CD4-positive, CD25-positive, alpha-beta regulatory T cell (primary cell): Measurements from ENCODE around the gene EHD1. TPM values are rescaled to one million over a fixed set of nuclear protein-coding genes. Genes with fewer than 3 reads are reported as not detected.

Experiments used
- ATAC-seq, 2 donors: fragments of 150-1000 bp; cut with Tn5 transposase; one replicate each; pipeline ENCODE4 v1.10.0; 2021; ENCODE audit warnings: low read depth in 2 of 2, moderate number of reproducible peaks in 2 of 2, moderate library complexity in 1 of 2
- DNase-seq, 3 donors: peaks; one replicate each; pipeline versions ENCODE4 v3.0.0 to v3.0.0-alpha.2; 2012 to 2022; ENCODE audit warnings: mixed read lengths in 1 of 3
- H3K27ac ChIP-seq: one replicate; pipeline ENCODE4 v1.7.0; 2013; ENCODE audit warnings: mild to moderate bottlenecking, low read length; ENCODE audit not compliant: insufficient read depth, poor library complexity, severe bottlenecking
- H3K27me3 ChIP-seq: one replicate; pipeline ENCODE4 v1.7.0; 2013; ENCODE audit warnings: low read length; ENCODE audit not compliant: control insufficient read depth, insufficient read depth
- H3K36me3 ChIP-seq: one replicate; pipeline ENCODE4 v1.7.0; 2013; ENCODE audit warnings: mild to moderate bottlenecking, low read length, moderate library complexity; ENCODE audit not compliant: control insufficient read depth, insufficient read depth
- H3K4me1 ChIP-seq: 2 replicates; pipeline ENCODE4 v1.7.0; 2013; ENCODE audit warnings: mild to moderate bottlenecking, low read length; ENCODE audit not compliant: insufficient read depth, control insufficient read depth, poor library complexity, severe bottlenecking
- H3K4me3 ChIP-seq: one replicate; pipeline ENCODE4 v1.7.0; 2013; ENCODE audit warnings: low read depth, mild to moderate bottlenecking, low read length, moderate library complexity
- H3K9me3 ChIP-seq, 2 experiments: 1 replicate in 1 of 2; 2 replicates in 1 of 2; pipeline ENCODE4 v1.7.0; 2013; ENCODE audit warnings: low read length in 2 of 2, mild to moderate bottlenecking in 1 of 2, moderate library complexity in 1 of 2; ENCODE audit not compliant: control insufficient read depth in 2 of 2
- H3K27ac Mint-ChIP-seq, 3 donors: one replicate each; pipeline ENCODE4 v1.8.0; 2020 to 2022; ENCODE audit warnings: mild to moderate bottlenecking in 3 of 3, mixed read lengths in 3 of 3, moderate library complexity in 2 of 3
- H3K27me3 Mint-ChIP-seq: one replicate; pipeline ENCODE4 v1.8.0; 2022; ENCODE audit warnings: mild to moderate bottlenecking, mixed read lengths
- H3K36me3 Mint-ChIP-seq: one replicate; pipeline ENCODE4 v1.8.0; 2020; ENCODE audit warnings: mixed read lengths
- H3K4me1 Mint-ChIP-seq, 4 donors: one replicate each; pipeline ENCODE4 v1.8.0; 2020 to 2022; ENCODE audit warnings: mixed read lengths in 4 of 4, mild to moderate bottlenecking in 1 of 4
- H3K4me3 Mint-ChIP-seq, 4 donors: one replicate each; pipeline ENCODE4 v1.8.0; 2020 to 2022; ENCODE audit warnings: mild to moderate bottlenecking in 4 of 4, mixed read lengths in 4 of 4, moderate library complexity in 3 of 4
- H3K9me3 Mint-ChIP-seq, 7 donors: one replicate each; pipeline ENCODE4 v1.8.0; 2020 to 2022; ENCODE audit warnings: mixed read lengths in 7 of 7, mild to moderate bottlenecking in 3 of 7, moderate library complexity in 2 of 7
- polyA plus RNA-seq, 4 donors: library from polyadenylated mRNA; unstranded; fragments of 300-500 nt; fragmentation: Illumina TruSeq; gene quantifications; one replicate each; pipeline ENCODE4 v1.2.3, GENCODE V29; 2021
- total RNA-seq: library from RNA; stranded (reverse); gene quantifications from one replicate; pipeline ENCODE4 v1.2.3, GENCODE V29; 2022

Gene EHD1
- total and polyA plus RNA-seq, 5 donors from 2014 or later: 180 to 223 (median 184) TPM

GRCh38 chr11:64835616-64836447 lies 42.6 kb downstream of the EHD1 start:
- Histone ChIP-seq H3K4me1 (peaks cover 4% of the 10 kb centered on the region), H3K27me3 (no peaks in the 10 kb centered on the region), H3K9me3 (no peaks in the 10 kb centered on the region), H3K36me3 (no peaks in the 10 kb centered on the region), H3K27ac (no peak overlapping the region), H3K4me3 (no peak overlapping the region)
- peaks cover under 1% of the 10 kb centered on the region for H3K27me3 Mint-ChIP-seq
- ATAC-seq: no peak
- peaks cover 4% of the 10 kb centered on the region for H3K36me3 Mint-ChIP-seq
- no peaks in the 10 kb centered on the region for H3K4me1 Mint-ChIP-seq
- DNase-seq: no peak
- no peaks in the 10 kb centered on the region for H3K9me3 Mint-ChIP-seq
- no peak overlapping the region for H3K27ac Mint-ChIP-seq
- H3K4me3 Mint-ChIP-seq: no peak overlapping the region

- no peaks in the 10 kb centered on the region for H3K27me3 Mint-ChIP-seq
- H3K36me3 Mint-ChIP-seq: peaks cover 4% of the 10 kb centered on the region
- ATAC-seq (no peak), DNase-seq (no peak)
- no peak overlapping the region for H3K4me3 Mint-ChIP-seq
- H3K27me3 ChIP-seq: no peaks in the 10 kb centered on the region
- no peaks in the 10 kb centered on the region for H3K36me3 ChIP-seq
- H3K9me3 ChIP-seq: no peaks in the 10 kb centered on the region
- H3K27ac ChIP-seq: no peak overlapping the region
- H3K27ac Mint-ChIP-seq: no peak overlapping the region
- no peaks in the 10 kb centered on the region for H3K4me1 Mint-ChIP-seq
- peaks cover 4% of the 10 kb centered on the region for H3K4me1 ChIP-seq
- no peaks in the 10 kb centered on the region for H3K9me3 Mint-ChIP-seq
- no peak overlapping the region for H3K4me3 ChIP-seq
These were observed 43.5 kb downstream of the EHD1 start for GRCh38 chr11:64834723-64835615.

DNA sequence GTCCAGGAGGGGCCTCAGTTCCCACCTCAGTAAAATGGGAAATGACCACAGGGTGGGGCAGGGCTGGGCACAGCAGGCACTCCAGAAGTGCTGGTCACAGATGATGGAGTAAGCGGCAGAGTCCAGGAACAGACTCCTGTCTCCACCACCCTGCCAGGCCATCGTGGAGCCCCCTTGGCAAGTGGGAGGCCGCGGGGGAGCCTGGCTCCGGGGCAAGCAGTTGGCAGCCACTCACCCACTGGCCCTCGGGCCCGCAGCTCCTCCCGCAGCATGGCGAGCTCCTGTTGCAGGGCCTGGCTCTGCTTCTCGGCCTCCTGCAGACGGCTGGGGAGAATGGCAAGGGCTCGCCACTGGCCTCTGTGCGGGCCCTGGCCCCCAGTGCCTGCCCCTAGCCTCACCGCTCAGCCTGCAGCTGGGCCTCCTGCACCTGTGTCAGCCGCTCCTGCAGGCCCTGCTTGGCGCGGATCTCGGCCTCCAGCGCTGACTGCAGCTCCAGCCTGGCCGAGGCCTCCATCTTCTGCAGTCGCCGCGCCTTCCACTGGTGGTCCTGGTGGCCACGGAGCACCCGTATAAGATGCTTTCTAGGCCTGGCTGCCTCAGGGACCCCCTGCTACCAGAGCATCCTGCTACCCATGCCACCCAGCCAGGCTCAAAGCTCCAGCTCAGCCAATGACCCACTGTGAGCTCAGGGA lies 44.2 kb downstream of the EHD1 start:
- Mint-ChIP-seq H3K4me1 (no peaks in the 10 kb centered on the region), H3K4me3 (no peak overlapping the region), H3K9me3 (no peaks in the 10 kb centered on the region), H3K36me3 (no peaks in the 10 kb centered on the region), H3K27me3 (no peaks in the 10 kb centered on the region), H3K27ac (no peak overlapping the region)
- H3K9me3 ChIP-seq: no peaks in the 10 kb centered on the region
- H3K27ac ChIP-seq: no peak overlapping the region
- DNase-seq: no peak
- H3K4me3 ChIP-seq: no peak overlapping the region
- no peaks in the 10 kb centered on the region for H3K27me3 ChIP-seq
- peaks cover 4% of the 10 kb centered on the region for H3K4me1 ChIP-seq
- ATAC-seq: no peak
- no peaks in the 10 kb centered on the region for H3K36me3 ChIP-seq

- H3K4me3 ChIP-seq: no peak overlapping the region
- no peaks in the 10 kb centered on the region for H3K9me3 ChIP-seq
- Mint-ChIP-seq H3K27ac (no peak overlapping the region), H3K27me3 (no peaks in the 10 kb centered on the region), H3K4me1 (no peaks in the 10 kb centered on the region), H3K9me3 (no peaks in the 10 kb centered on the region), H3K4me3 (no peak overlapping the region), H3K36me3 (no peaks in the 10 kb centered on the region)
- no peak for DNase-seq
- ATAC-seq: no peak
- no peaks in the 10 kb centered on the region for H3K36me3 ChIP-seq
- no peak overlapping the region for H3K27ac ChIP-seq
- H3K4me1 ChIP-seq: peaks cover 4% of the 10 kb centered on the region
- H3K27me3 ChIP-seq: no peaks in the 10 kb centered on the region
These were observed 44.9 kb downstream of the EHD1 start for GRCh38 chr11:64833509-64833908.

DNA sequence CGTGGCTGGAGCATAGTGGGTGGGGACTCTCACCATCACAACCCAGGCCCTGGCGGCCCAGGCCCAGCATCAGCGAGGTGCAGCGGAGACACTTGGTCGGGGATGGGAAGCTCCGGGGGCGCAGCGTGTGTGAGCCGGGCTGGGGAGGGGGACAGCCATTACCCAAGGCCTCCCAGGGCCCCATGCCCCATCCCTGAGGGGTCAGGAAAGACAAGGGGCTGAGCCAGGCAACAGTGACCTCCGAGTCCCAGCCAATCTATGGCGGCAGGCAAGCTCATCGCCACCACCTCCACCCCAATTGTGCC lies 45.3 kb downstream of the EHD1 start:
- no peak for ATAC-seq
- no peaks in the 10 kb centered on the region for H3K36me3 ChIP-seq
- no peaks in the 10 kb centered on the region for H3K27me3 ChIP-seq
- peaks cover 2% of the 10 kb centered on the region for H3K36me3 Mint-ChIP-seq
- peaks cover 4% of the 10 kb centered on the region for H3K4me1 ChIP-seq
- no peaks in the 10 kb centered on the region for H3K9me3 Mint-ChIP-seq
- H3K4me1 Mint-ChIP-seq: no peaks in the 10 kb centered on the region
- H3K27ac Mint-ChIP-seq: no peak overlapping the region
- no peak for DNase-seq
- H3K27me3 Mint-ChIP-seq: no peaks in the 10 kb centered on the region
- no peak overlapping the region for H3K27ac ChIP-seq
- H3K4me3 ChIP-seq: no peak overlapping the region
- no peak overlapping the region for H3K4me3 Mint-ChIP-seq
- no peaks in the 10 kb centered on the region for H3K9me3 ChIP-seq

GRCh38 chr11:64832467-64833197 lies 45.8 kb downstream of the EHD1 start:
- peaks cover 4% of the 10 kb centered on the region for H3K4me1 ChIP-seq
- H3K9me3 ChIP-seq: no peaks in the 10 kb centered on the region
- Mint-ChIP-seq H3K36me3 (peaks cover 7% of the 10 kb centered on the region), H3K27me3 (no peaks in the 10 kb centered on the region), H3K4me1 (no peaks in the 10 kb centered on the region), H3K27ac (no peak overlapping the region), H3K9me3 (no peaks in the 10 kb centered on the region), H3K4me3 (no peak overlapping the region)
- no peaks in the 10 kb centered on the region for H3K36me3 ChIP-seq
- no peak overlapping the region for H3K27ac ChIP-seq
- H3K4me3 ChIP-seq: no peak overlapping the region
- H3K27me3 ChIP-seq: no peaks in the 10 kb centered on the region
- DNase-seq (no peak), ATAC-seq (no peak)

- DNase-seq (no peak), ATAC-seq (no peak)
- Mint-ChIP-seq H3K4me1 (no peaks in the 10 kb centered on the region), H3K4me3 (no peak overlapping the region), H3K27me3 (no peaks in the 10 kb centered on the region), H3K9me3 (no peaks in the 10 kb centered on the region), H3K36me3 (peaks cover 7% of the 10 kb centered on the region), H3K27ac (no peak overlapping the region)
- Histone ChIP-seq H3K9me3 (no peaks in the 10 kb centered on the region), H3K27ac (no peak overlapping the region), H3K4me3 (no peak overlapping the region), H3K36me3 (no peaks in the 10 kb centered on the region), H3K4me1 (no peaks in the 10 kb centered on the region), H3K27me3 (no peaks in the 10 kb centered on the region)
These were observed 47.0 kb downstream of the EHD1 start for GRCh38 chr11:64831411-64831891.
